Measurements from ENCODE around the gene EPHA3. TPM values are rescaled to one million over a fixed set of nuclear protein-coding genes. Genes with fewer than 3 reads are reported as not detected.

The EPHA3 gene
- total and polyA plus RNA-seq, 4 donors = 0.44 to 2.7 (median 1.2) TPM

DNA sequence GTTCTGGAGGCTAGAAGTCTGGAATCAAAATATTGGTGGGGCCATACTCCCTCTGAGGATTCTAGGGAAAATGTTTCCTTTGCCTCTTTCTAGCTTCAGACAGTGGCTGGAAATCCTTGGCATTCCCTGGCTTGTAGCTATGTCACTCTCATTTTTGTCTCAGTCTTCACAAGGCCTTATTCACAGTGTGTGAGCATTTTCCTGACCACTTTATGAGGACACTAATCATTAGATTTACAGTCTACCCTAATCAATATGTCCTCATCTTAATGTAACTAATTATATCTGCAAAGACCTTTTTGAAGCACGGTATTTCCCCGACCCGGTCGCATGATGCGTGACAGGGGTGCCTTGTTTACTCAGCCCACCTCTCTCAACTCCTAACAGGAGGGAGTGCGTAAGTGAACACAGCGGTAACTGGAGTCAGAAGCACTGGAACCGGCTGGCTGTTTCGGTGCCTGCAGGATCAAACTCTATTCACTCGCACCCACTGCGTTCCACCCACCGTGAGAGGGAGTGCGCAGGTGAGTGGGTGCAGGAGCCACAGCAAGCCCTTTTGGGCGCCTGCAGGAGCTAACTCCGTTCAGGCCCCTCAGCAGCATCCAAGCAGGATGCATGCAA lies 155.0 kb downstream of the EPHA3 start:
- H3K27me3 ChIP-seq (ENCODE audit: control insufficient read depth in 4 of 4, insufficient read depth in 4 of 4, low read length in 3 of 4) = no peaks in the 10 kb centered on the region
- TF ChIP-seq FOXA2 (IDR thresholded peaks at IDR 0.05) = no peak
- no peak for TF ChIP-seq CTCF (IDR thresholded peaks at IDR 0.05; ENCODE audit: low read depth, low read length, missing input control)
- no peak for TF ChIP-seq EGR1 (IDR thresholded peaks at IDR 0.05; ENCODE audit: low read depth in 2 of 2)
- no peak for TF ChIP-seq REST (IDR thresholded peaks at IDR 0.05)
- no peak for TF ChIP-seq HNF4G (IDR thresholded peaks at IDR 0.05)
- H3K9ac ChIP-seq (ENCODE audit: low read depth in 1 of 2, low read length in 2 of 2) = no peak overlapping the region
- H3K4me3 ChIP-seq (ENCODE audit: low read depth in 1 of 3, low read length in 3 of 3) = no peak overlapping the region
- no peaks in the 10 kb centered on the region for H3K36me3 ChIP-seq (ENCODE audit: control insufficient read depth in 4 of 4, insufficient read depth in 3 of 4, low read depth in 1 of 4, low read length in 3 of 4)
- H3K27ac ChIP-seq (ENCODE audit: low read depth in 1 of 2, low read length in 2 of 2) = no peak overlapping the region
- H3K4me1 ChIP-seq (ENCODE audit: control insufficient read depth in 4 of 4, insufficient read depth in 4 of 4, low read length in 3 of 4) = no peaks in the 10 kb centered on the region
- H3K9me3 ChIP-seq (ENCODE audit: control insufficient read depth in 4 of 4, low read length in 3 of 4) = no peaks in the 10 kb centered on the region
- 89% methylated on average over 15 of the region's 15 CpGs for WGBS
- DNase-seq (ENCODE audit: low spot score) = no peak

- H3K9me3 ChIP-seq (ENCODE audit: control insufficient read depth in 4 of 4, low read length in 3 of 4) = no peaks in the 10 kb centered on the region
- no peaks in the 10 kb centered on the region for H3K36me3 ChIP-seq (ENCODE audit: control insufficient read depth in 4 of 4, insufficient read depth in 3 of 4, low read depth in 1 of 4, low read length in 3 of 4)
- no peak overlapping the region for H3K9ac ChIP-seq (ENCODE audit: low read depth in 1 of 2, low read length in 2 of 2)
- H3K4me1 ChIP-seq (ENCODE audit: control insufficient read depth in 4 of 4, insufficient read depth in 4 of 4, low read length in 3 of 4) = no peaks in the 10 kb centered on the region
- H3K27ac ChIP-seq (ENCODE audit: low read depth in 1 of 2, low read length in 2 of 2) = no peak overlapping the region
- no peak overlapping the region for H3K4me3 ChIP-seq (ENCODE audit: low read depth in 1 of 3, low read length in 3 of 3)
- no peaks in the 10 kb centered on the region for H3K27me3 ChIP-seq (ENCODE audit: control insufficient read depth in 4 of 4, insufficient read depth in 4 of 4, low read length in 3 of 4)
- TF ChIP-seq, protein P1, sequence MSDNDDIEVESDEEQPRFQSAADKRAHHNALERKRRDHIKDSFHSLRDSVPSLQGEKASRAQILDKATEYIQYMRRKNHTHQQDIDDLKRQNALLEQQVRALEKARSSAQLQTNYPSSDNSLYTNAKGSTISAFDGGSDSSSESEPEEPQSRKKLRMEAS (IDR thresholded peaks at IDR 0.05) = no peak
- TF ChIP-seq RXRA (IDR thresholded peaks at IDR 0.05) (no peak), EGR1 (IDR thresholded peaks at IDR 0.05; ENCODE audit: low read depth in 2 of 2) (no peak), FOXA2 (IDR thresholded peaks at IDR 0.05) (no peak), CTCF (IDR thresholded peaks at IDR 0.05; ENCODE audit: low read depth, low read length, missing input control) (no peak), NR2F2 (IDR thresholded peaks at IDR 0.05) (no peak), HNF4A (conservative IDR thresholded peaks at IDR 0.05) (no peak), YY1 (IDR thresholded peaks at IDR 0.05) (no peak), JUND (IDR thresholded peaks at IDR 0.05) (no peak), ZBTB33 (IDR thresholded peaks at IDR 0.05) (no peak), REST (IDR thresholded peaks at IDR 0.05) (no peak), FOXA1 (IDR thresholded peaks at IDR 0.05) (no peak), RAD21 (IDR thresholded peaks at IDR 0.05) (no peak), GABPA (IDR thresholded peaks at IDR 0.05 in 1 of 2, conservative IDR thresholded peaks at IDR 0.05 in 1 of 2) (no peak), SP1 (IDR thresholded peaks at IDR 0.05) (no peak), TAF1 (conservative IDR thresholded peaks at IDR 0.05) (no peak), HNF4G (IDR thresholded peaks at IDR 0.05) (no peak)
- TF ChIP-seq, protein P2, sequence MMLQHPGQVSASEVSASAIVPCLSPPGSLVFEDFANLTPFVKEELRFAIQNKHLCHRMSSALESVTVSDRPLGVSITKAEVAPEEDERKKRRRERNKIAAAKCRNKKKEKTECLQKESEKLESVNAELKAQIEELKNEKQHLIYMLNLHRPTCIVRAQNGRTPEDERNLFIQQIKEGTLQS (IDR thresholded peaks at IDR 0.05) = no peak
- 70% methylated on average over 6 of the region's 6 CpGs for WGBS
- DNase-seq (ENCODE audit: low spot score) = no peak
Measured at GRCh38 chr3:89264037-89264560, 156.7 kb downstream of the EPHA3 start.

Data from liver (tissue), 9 donors.